GM10266 (cell line): Measurements from ENCODE around the gene TBXT.

Experiments
- DNase-seq: peaks from one replicate; pipeline ENCODE4 v3.0.0; 2012; ENCODE audit errors: extremely low spot score
- CTCF ChIP-seq: IDR thresholded peaks from 2 replicates; pipeline ENCODE4 v1.5.1; 2012; ENCODE audit warnings: mild to moderate bottlenecking, low read depth; ENCODE audit not compliant: control insufficient read depth, insufficient read depth; ENCODE audit errors: missing control alignments

Gene TBXT, protein sequence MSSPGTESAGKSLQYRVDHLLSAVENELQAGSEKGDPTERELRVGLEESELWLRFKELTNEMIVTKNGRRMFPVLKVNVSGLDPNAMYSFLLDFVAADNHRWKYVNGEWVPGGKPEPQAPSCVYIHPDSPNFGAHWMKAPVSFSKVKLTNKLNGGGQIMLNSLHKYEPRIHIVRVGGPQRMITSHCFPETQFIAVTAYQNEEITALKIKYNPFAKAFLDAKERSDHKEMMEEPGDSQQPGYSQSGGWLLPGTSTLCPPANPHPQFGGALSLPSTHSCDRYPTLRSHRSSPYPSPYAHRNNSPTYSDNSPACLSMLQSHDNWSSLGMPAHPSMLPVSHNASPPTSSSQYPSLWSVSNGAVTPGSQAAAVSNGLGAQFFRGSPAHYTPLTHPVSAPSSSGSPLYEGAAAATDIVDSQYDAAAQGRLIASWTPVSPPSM

GRCh38 chr6:166167801-166168615 lies at the start of gene TBXT:
TBXT (minus strand) TSS chr6:166167851; CDS start chr6:166167591, 260 bp downstream.
- peak; percentile 62 for DNase-seq
- no peak for TF ChIP-seq CTCF

GRCh38 chr6:166207284-166207561 lies 39.6 kb upstream of the TBXT start:
- no peak for TF ChIP-seq CTCF
- DNase-seq = no peak

GRCh38 chr6:166206510-166207283 lies 39.0 kb upstream of the TBXT start:
- DNase-seq = no peak
- no peak for TF ChIP-seq CTCF

DNA sequence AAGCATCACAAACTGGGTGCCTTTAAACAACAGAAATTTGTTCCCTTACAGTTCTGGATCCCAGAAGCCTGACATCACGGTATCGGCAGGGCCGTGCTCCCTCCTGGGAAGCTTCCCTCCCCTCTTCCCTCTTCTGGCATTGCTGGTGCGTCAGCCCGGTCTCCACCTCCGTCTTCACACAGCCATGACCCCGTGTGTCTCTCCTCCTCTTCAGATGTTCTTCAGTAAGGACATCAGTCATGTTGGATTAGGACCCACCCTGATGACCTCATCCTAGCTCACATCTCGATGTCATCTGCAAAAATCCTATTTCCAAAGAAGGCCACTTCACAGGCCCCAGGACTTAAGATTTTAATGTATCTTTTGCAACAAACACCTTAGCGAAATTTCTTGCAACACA lies 38.4 kb upstream of the TBXT start:
- DNase-seq = no peak
- TF ChIP-seq CTCF = no peak

DNA sequence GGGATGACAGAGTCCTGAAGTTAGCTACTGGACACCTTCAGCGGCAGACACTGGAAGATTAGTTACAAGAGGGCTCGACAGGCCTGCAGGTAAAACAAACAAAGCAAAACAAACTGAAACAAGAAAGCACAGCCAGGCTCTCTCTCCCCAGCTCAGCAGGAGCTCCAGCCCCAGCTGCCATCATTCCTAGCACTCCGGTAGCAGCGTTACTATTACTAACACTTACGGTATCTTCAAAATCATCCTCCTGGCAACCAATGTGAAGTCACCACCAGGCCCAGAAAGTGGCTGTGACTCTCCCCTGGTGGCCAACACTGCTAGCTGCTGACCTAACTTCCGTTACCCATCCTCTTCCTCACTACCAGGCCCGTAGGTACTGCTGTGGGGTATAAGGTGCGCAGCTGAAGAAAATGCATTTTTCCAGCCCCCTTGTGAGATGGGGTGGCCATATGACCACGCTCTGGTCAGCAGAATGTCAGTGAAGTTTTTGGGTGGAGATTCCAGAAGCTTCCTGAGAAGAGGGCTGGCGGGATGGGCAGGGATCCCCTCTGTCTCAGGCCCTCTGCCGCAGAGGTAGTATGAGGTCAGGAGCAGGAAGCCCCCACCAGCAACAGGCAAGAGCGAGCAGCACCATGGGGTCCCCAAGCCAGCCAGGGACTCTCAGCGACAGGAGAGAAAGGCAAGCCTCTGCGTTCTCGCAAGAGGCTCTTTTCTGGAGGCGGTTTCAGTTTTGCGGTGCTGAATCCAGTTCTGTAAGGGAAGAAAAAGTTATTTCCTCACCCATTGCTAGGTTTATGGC lies 37.4 kb upstream of the TBXT start:
- no peak for TF ChIP-seq CTCF
- DNase-seq = no peak

- no peak for DNase-seq
- no peak for TF ChIP-seq CTCF
Measured at GRCh38 chr6:166203641-166204222, 36.1 kb upstream of the TBXT start.
